ENCODE data around the gene TXNDC17.
A peak's percentile ranks its signal among the peaks of the same experiment; 100 is the strongest.
"Not testable (repeated sequence)": the region's sequence is repeated elsewhere in the genome, so short reads cannot be mapped to it uniquely, and the experiment has no call there.

Gene TXNDC17

GRCh38 chr17:6638046-6638908 lies 2.6 kb upstream of the TXNDC17 start:
- DNase-seq = no peak

- DNase-seq = no peak
Measured at GRCh38 chr17:6639014-6639585, 1.8 kb upstream of the TXNDC17 start.

- DNase-seq = no peak
Measured at GRCh38 chr17:6639586-6640535, 999 bp upstream of the TXNDC17 start.

- DNase-seq = no peak
Measured at GRCh38 chr17:6641247-6641863, 495 bp downstream of the TXNDC17 start.

- no peak for DNase-seq
Measured at GRCh38 chr17:6642592-6642991, 1.7 kb downstream of the TXNDC17 start.

- no peak for DNase-seq
Measured at GRCh38 chr17:6643451-6644125, 2.7 kb downstream of the TXNDC17 start.

GRCh38 chr17:6648181-6648580 lies 7.3 kb downstream of the TXNDC17 start:
- no peak for DNase-seq

GRCh38 chr17:6651354-6651918 lies 10.6 kb downstream of the TXNDC17 start, which contains the start of the genes C17orf100 and MED31:
C17orf100 (plus strand) TSS chr17:6651762; CDS start chr17:6651914, 152 bp downstream.
MED31 (minus strand) TSS chr17:6651605; CDS start chr17:6651528, 77 bp downstream.
- peak; percentile 97 for DNase-seq

GRCh38 chr17:6651919-6652452 lies 11.1 kb downstream of the TXNDC17 start:
- no peak for DNase-seq

- DNase-seq = no peak
Measured at GRCh38 chr17:6654841-6655731, 14.2 kb downstream of the TXNDC17 start.

GRCh38 chr17:6655732-6656361 lies 15.0 kb downstream of the TXNDC17 start:
- DNase-seq = not testable (repeated sequence)

GRCh38 chr17:6656797-6657632 lies 16.2 kb downstream of the TXNDC17 start:
- peak; percentile 79 for DNase-seq

- DNase-seq = no peak
Measured at GRCh38 chr17:6657633-6658287, 16.9 kb downstream of the TXNDC17 start.

GRCh38 chr17:6658411-6658810 lies 17.6 kb downstream of the TXNDC17 start:
- not testable (repeated sequence) for DNase-seq

GRCh38 chr17:6660101-6660500 lies 19.2 kb downstream of the TXNDC17 start:
- DNase-seq = no peak

GRCh38 chr17:6660805-6661463 lies 20.1 kb downstream of the TXNDC17 start:
- DNase-seq = peak; percentile 50

- DNase-seq = no peak
Measured at GRCh38 chr17:6661464-6661848, 20.6 kb downstream of the TXNDC17 start.

GRCh38 chr17:6663200-6663599 lies 22.3 kb downstream of the TXNDC17 start:
- DNase-seq = not testable (repeated sequence)

Data from CD4-positive, alpha-beta T cell treated with Interleukin-15 for 1 hour (primary cell).